HG03060 (cell line): Measurements from ENCODE around the gene TRIP6.

Experiments
- ATAC-seq: cut with Tn5 transposase; IDR thresholded peaks from one replicate; pipeline ENCODE4 v1.9.1; 2021; ENCODE audit warnings: low read depth, moderate number of reproducible peaks; ENCODE audit not compliant: unreplicated experiment

Gene TRIP6

DNA sequence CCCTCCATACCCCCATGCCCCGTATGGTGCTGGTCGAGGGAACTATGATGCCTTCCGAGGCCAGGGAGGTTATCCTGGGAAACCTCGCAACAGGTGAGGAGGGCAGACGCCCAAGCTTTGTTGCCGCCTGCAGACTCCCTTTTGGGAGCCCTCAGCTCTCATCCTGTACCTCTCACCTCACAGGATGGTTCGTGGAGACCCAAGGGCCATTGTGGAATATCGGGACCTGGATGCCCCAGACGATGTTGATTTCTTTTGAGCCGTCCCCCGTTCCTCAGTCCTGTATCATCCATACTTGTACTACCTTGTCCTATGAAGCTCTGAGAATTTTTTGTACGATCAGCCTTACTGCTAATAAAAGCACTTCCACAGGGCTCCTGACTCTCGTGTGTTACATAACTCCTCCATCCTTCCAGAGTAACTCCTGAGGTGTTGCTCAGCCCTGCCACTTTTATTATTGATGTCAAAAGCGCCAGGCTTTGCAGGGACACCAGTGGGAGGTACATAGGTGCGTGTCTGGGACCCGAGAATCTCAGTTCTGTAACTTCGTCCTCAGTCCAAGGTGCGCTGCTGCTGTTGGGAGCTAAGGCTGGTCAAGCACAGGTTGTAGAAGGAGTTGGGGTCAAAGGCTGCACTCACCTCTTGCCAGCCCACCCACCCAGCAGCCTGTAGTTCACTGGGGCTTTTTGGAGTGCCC lies 21.3 kb downstream of the TRIP6 start:
- no peak for ATAC-seq

DNA sequence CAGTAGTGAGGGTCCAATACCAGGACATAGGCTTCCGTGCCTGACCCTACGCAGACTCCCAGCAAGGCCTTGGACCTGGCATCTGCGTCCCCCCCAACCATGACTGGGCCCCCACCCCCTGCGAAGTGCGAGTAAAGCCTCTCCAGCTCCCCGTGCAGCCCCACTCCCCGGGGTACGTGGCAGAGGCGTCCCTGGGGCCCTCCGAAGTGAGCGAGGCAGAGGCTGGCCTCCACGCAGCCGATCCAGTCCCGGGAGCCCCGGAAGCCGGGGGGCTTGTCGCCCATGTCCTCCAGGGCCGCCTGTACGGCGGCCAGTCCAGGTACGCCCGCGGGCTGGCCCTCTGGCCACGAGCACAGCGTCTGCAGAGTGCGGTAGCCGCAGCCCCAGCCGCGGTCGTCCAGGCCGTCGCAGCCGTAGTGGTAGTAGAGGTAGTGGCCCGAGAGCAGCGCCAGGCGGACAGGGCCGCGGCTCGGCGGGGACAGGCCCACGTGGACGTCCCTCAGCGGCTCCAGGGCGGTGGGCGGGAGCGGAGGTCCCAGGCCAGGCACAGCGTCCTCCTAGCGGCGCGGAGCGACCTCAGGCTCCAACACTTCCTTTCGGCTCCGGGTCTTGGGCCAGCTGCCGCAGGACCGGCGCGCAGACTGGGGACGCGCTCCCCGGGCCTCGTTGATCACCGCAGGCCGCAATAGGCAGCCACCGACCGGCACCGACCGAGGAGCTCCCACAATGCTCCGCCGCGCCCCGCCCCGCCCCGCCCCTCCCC lies 22.0 kb downstream of the TRIP6 start, which contains the start of gene UFSP1:
UFSP1 (minus strand) TSS at position 728 of the 763 bp plus-strand sequence; CDS start at position 284, 444 bp downstream.
- no peak for ATAC-seq

DNA sequence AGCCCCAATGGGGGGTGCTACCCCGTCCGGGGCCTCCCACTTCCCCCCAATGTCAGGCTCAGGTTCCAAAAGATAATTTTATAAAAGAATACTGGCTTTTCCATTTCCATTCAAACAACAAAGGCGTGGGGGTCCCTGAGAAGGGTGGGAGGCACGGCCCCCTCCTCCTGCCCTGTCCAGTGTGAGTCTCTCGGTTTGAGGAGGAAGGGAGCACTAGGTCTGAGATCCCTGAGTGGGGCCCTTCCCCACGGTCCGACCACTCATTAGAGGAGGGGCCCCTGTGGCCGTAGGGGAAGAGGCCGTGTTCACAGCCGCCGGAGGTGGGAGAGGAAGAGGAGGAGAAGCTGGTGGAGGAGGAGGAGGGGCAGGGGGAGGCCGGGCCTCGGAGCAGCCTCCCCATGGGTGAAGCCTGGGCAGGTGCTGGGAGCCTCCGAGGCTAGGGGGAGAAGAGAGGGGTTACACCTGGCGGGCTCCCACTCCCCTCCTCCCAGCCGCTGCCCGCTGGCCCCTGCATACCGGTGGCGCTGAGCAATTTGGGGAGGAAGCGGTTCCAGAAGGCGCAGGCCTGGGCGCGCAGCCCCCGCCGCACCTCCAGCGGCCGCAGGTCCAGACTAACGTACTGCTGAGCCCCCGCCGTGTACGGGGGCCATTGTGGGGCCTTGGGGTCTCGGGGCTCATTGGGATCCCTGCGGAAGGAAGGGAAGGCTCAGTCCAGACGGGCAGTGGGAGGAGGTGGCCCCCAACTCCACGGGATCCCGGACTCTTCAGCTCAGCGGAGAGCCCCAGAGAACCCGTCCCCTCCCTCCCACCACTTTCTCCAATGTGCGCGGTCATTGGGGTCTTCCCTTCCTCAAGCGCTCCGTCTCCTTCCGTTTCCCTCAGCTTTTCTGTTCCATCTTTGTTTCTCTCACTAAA lies 23.7 kb downstream of the TRIP6 start:
- ATAC-seq = no peak

DNA sequence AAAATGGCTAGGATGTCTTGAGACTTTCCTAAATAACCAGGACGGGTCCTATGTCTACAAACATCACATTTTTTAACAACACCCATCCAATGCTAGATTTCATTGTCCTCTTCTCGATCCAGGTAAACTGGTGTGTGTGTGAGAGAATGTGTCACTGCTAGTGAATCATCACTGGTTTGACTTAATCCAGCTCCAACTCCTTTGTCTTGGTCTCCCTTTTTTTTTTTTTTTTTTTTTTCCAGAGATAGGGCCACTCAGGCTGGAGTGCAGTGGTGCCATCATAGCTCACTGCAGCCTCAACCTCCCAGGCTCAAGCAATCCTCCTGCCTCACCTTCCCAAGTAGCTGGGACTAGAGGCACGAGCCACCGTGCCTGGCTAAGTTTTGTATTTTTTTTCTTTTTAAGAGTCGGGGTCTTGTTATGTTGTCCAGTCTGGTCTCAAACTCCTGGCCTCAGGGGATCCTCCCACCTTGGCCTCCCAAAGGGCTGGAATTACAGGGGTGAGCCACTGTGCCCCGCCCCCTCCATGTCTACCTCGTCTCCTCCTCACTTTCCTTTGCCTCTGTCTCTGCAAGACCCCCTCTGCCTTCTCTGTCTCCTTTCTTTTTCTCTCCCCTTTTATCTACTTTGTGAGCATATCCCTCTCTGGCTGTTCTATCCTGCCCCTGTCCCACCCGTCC lies 24.5 kb downstream of the TRIP6 start:
- ATAC-seq = no peak

DNA sequence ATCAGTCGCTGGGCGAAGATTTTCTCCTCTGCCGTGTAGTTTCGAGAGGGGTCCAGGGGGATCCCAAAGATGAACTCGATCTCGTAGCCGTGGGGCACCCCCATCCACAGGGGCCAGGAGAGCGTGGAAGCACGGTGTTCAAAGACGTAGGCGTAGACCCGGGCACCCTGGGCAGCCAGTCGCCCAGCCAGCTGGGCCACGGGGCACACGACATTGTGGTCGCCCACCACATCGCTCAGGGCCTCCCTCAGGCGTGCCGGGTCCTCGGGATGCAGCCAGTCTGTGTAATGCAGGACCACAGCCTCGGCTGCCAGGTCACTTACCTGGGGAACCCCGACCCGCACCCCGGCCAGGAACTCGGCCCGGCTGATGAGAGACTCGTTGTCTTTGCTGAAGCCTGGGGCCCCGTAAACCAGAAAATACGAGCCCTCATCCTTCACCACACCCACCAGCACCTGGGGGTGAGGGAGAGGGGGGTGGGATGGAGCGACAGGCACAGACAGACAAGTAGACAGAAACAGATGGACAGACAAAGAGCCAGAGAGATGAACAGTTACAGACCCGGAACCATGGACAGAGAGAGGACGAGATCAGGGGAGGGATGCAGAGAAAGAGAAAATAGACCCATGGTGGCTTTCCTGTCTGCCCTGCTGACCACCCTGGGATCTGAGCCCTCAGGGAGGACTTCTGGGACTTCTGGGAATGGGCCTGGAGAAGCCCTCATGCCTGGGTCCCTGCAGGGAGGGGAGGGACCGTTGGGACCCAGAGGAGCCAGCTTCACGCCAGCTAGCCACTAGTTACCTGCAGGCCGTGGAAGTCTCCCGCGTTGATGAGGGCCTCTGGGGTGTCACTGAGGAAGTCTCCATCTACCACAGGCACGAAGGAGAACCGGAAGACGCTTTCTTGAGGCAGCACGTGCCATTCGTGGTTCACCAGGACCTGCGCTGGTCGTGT lies 25.5 kb downstream of the TRIP6 start:
- no peak for ATAC-seq

GRCh38 chr7:100893318-100893895 lies 26.2 kb downstream of the TRIP6 start:
- ATAC-seq = no peak

DNA sequence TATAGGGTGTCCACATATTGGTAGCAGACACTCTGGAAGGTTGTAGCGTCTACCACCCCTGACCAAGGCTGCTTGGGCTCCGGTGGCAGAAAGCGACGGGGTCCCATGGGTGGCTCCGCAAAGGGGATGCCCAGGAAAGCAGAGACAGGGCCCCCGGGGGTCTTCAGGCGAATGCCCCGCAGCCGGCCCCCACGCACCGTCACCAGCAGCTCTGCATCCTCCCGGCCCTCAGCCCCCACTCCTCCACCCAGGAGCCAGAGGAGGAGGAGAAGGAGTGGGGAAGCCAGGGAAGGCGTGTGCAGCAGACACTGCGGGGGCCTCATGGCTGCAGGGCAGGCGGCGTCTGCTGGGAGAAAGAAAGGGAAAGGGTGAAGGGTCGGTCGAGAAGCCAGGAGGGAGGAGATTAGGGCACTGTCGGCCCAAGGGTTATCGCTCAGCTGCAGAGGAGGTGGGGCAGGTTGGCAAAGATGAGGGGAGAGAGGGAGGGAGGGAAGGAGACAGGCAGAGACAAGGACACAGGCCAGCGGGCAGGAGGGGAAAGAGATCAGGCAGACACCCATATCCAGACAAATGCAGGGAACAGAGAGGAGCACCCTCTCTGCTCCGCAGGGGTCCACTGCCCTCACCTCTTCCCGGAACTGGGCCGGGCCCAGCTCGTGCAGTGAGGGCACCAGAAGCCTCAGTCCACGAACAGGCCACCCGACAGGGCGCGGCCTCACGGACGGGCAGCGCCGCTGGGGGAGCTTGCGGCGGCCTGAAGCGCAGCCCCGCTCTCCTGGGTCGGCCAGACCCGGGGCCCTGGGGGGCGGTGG lies 26.9 kb downstream of the TRIP6 start:
- no peak for ATAC-seq

- no peak for ATAC-seq
These were observed 27.9 kb downstream of the TRIP6 start for GRCh38 chr7:100894860-100895700.

DNA sequence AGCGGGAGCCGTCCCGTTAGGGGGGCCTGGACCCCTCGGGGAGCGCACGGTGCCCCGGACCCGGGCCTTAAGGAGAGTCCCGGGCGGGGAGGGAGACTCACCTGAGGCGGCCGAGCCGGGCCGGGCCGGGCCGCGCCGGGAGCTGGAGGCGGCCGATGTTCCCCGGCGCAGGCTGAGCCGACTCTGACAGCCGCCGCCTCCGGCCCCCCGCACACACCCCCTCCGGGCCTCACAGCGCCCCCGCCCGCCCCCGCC lies 28.4 kb downstream of the TRIP6 start, which contains the start of gene ACHE:
ACHE (minus strand) TSS at position 188 of the 255 bp plus-strand sequence. CDS start 1,656 bp downstream, outside the sequence.
- ATAC-seq = no peak

DNA sequence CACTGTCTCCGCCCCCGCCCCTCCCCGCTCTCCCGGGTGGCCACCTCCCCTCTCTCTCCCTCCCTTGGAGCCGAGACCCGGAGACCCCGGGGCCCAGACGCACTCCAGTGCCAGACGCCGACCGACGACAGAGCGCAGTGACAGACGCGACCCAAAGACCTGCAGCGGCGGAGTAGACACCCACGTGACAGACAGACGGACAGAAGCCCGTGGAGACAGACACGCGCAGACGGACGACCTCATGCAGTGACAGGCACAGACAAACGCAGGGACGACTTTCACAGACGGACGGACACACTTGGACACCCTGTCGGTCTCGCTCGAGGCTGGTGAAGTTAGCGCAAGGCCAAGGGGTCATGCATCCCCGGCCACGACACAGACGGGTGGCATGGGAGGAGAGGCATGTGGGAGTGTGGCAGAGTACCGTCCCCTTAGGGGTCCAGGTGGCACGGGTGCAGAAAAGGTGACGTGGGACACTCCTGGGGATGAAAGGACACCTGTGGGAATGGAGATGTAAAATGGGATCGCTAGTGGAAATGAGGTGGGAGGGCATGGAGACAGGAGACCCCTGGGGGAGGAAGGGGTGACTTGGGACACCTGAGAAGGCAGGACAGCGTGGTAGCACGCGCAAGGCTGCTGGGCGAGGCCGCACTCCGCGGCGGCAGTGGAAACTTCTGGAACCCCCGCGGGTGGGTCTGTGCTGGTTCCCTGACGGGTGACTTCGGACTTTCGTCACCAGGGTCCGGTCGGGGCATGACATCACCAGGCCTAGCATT lies 29.0 kb downstream of the TRIP6 start:
- ATAC-seq = no peak

GRCh38 chr7:100896732-100897608 lies 29.8 kb downstream of the TRIP6 start:
- no peak for ATAC-seq

DNA sequence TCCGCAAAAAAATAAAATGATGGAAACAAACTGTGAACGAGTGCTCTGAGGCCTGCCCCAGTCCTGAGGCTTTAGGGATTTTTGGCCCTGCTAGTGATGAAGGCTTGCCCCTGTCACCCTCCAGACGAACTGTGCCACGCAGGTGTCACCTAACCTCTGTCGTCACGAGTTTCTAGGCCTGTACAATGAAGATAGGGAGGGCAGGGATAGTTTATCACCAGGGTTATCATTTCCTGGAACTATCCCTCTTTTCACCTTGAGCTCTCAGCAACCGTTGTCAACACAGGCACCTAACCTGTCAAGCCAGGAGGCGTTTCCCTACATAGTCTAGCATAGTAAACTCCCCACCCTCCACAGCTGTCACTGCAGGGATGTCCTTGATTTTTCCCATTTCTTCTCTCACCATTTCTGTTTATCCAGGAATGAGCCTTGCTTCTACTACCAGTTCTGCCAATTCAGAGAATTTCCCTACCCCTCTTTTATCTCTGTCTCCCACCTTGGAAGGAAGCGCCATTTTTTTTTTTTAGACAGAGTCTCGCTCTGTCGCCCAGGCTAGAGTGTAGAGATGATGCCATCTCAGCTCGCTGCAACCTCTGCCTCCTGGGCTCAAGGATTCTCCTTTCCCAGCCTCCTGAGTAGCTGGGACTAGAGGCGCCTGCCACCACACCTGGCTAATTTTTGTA lies 30.7 kb downstream of the TRIP6 start:
- ATAC-seq = no peak

- no peak for ATAC-seq
These were observed 32.2 kb downstream of the TRIP6 start for GRCh38 chr7:100899432-100899831.

GRCh38 chr7:100900978-100901377 lies 33.8 kb downstream of the TRIP6 start:
- no peak for ATAC-seq

- ATAC-seq = no peak
These were observed 34.7 kb downstream of the TRIP6 start for GRCh38 chr7:100901921-100902332.
